ENCODE data around the gene ANG.

DNA sequence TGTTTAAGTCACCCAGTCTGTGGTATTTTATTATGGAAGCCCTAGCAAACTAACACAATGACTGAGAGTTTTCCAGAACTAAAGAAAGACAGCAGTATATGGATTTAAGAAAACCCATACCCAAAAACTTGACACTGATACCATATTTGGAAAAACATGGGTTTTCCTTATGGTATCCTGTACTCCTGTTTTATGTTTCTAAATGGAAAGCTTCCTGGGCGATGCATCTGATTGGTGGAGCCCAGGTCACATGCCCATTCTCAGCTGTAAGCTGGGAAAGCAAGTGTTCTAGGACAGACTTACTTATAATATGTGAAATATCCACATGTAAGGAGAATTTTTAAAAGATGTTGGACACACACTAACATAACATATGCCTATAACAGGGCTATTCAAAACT, 8.7 kb upstream of the ANG start:
- TF ChIP-seq POLR2AphosphoS5 (IDR thresholded peaks at IDR 0.05) = no peak
- TF ChIP-seq, protein P1, sequence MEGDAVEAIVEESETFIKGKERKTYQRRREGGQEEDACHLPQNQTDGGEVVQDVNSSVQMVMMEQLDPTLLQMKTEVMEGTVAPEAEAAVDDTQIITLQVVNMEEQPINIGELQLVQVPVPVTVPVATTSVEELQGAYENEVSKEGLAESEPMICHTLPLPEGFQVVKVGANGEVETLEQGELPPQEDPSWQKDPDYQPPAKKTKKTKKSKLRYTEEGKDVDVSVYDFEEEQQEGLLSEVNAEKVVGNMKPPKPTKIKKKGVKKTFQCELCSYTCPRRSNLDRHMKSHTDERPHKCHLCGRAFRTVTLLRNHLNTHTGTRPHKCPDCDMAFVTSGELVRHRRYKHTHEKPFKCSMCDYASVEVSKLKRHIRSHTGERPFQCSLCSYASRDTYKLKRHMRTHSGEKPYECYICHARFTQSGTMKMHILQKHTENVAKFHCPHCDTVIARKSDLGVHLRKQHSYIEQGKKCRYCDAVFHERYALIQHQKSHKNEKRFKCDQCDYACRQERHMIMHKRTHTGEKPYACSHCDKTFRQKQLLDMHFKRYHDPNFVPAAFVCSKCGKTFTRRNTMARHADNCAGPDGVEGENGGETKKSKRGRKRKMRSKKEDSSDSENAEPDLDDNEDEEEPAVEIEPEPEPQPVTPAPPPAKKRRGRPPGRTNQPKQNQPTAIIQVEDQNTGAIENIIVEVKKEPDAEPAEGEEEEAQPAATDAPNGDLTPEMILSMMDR (IDR thresholded peaks at IDR 0.05) = no peak
